Epithelial cell of esophagus (primary cell): ENCODE results near the gene EVI2B.
"Not testable (repeated sequence)": the region's sequence is repeated elsewhere in the genome, so short reads cannot be mapped to it uniquely, and the experiment has no call there.

Source experiments
- DNase-seq: peaks from one replicate; pipeline ENCODE4 v3.0.0; 2010; ENCODE audit warnings: low read depth
- H3K4me3 ChIP-seq: 2 replicates; pipeline ENCODE4 v1.5.1; 2011; ENCODE audit warnings: mild to moderate bottlenecking, low read length, control low read depth
- TF ChIP-seq, protein P1 (sequence below): IDR thresholded peaks from 2 replicates; pipeline ENCODE4 v1.5.1; 2011; ENCODE audit warnings: low read depth, mild to moderate bottlenecking, low read length, control low read depth, inconsistent platforms; ENCODE audit not compliant: insufficient read depth; ENCODE audit errors: missing control alignments

Gene EVI2B

DNA sequence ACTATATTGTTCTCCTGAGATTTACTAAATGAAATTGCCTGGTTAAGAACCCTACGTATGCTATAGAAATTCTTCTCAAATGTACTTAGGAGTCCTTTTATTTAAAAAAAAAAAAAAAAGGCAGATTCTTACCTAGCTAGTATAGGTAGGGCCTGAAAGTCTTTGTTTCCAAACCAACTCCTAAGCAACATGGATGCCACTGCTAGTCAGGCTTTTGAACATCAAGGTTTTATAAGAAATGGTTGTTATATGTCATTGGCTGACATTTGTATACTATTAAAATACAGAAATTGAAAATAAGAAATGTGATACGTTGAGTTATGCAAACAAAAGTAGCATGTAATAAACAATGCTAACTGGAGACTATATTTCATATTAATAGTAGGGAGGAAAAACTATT, 6.4 kb upstream of the EVI2B start:
- H3K4me3 ChIP-seq, result no peak overlapping the region
- TF ChIP-seq, protein P1, sequence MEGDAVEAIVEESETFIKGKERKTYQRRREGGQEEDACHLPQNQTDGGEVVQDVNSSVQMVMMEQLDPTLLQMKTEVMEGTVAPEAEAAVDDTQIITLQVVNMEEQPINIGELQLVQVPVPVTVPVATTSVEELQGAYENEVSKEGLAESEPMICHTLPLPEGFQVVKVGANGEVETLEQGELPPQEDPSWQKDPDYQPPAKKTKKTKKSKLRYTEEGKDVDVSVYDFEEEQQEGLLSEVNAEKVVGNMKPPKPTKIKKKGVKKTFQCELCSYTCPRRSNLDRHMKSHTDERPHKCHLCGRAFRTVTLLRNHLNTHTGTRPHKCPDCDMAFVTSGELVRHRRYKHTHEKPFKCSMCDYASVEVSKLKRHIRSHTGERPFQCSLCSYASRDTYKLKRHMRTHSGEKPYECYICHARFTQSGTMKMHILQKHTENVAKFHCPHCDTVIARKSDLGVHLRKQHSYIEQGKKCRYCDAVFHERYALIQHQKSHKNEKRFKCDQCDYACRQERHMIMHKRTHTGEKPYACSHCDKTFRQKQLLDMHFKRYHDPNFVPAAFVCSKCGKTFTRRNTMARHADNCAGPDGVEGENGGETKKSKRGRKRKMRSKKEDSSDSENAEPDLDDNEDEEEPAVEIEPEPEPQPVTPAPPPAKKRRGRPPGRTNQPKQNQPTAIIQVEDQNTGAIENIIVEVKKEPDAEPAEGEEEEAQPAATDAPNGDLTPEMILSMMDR, result no peak
- DNase-seq, result no peak

DNA sequence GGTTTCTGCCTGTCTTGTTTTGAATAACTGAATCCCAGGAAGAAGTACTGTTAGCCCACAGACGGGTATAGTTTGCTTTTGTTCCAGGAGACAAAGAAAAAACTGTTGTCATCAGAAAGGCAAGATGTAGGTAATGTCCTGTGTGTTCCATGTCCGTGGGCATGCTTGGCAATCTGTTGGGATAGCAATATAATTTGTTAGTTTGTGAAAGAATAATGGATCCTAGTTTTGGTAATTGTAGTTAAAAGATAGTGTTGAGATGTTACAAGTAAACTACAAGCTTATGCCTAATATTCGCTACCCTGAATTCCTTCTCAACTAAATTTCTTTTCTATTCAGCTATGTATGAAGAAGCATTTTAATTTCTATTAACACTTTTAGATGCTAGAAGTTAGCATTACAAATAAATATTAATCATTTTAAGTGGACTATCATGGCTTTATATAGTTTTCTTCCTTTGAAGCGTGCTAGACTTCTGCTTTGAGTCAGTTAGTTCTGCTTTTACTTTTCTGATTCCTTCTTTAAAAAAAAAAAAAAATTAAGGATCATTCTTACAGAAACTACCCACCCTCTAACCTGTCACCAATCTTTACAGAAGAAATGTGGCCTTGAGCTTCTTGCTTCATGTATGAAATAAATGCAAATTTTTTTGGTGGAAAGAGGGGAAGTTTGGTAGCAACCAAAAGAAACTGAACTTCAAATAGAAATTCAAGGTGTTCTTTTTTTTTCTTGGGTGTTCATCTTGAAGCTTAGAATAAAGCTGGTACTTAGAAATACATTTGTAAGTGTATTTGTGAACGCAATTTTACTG, 5.2 kb upstream of the EVI2B start:
- TF ChIP-seq, protein P1, result no peak
- no peak overlapping the region for H3K4me3 ChIP-seq
- DNase-seq, result no peak

DNA sequence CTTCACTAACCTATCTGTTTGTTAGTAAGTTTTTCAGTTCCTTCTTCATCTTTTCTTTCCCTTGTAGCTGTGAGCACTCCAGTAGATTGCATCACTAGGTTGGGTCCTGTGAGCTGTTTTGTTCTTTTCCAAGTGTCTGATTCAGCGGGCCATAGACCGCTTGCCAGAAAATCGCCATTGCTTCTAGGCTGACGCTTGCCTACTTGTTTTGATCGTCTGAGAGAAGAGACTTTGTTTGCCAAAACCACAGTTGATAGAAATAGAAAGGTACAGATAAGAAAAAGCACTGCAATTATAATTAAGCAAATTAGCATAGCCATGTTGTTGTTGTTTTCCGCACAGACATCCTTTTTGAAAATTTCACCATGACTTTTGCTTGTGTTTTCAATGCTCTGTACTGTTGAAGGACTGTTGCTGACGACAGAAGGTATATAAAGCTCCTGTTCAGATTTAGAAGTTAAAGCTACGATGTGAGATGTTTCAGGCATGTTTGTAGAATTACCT, 4.5 kb upstream of the EVI2B start:
- no peak overlapping the region for H3K4me3 ChIP-seq
- TF ChIP-seq, protein P1, result no peak
- DNase-seq, result peak; percentile 88

DNA sequence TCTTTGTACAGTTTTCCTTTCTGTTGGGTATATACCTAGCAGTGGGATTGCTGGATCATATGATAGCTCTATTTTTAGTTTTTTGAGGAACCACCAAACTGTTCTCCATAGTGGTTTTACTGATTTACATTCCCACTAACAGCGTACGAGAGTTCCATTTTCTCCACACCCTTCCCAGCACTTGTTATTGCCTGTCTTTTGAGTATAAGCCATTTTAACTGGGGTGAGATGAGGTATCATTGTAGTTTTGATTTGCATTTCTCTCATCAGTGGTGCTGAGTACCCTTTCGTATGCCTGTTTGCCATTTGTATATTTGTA, 887 bp upstream of the EVI2B start:
- TF ChIP-seq, protein P1, result no peak
- DNase-seq, result no peak
- H3K4me3 ChIP-seq, result no peak overlapping the region

GRCh38 chr17:31312223-31312622, 1.6 kb downstream of the EVI2B start:
- not testable (repeated sequence) for H3K4me3 ChIP-seq, DNase-seq

DNA sequence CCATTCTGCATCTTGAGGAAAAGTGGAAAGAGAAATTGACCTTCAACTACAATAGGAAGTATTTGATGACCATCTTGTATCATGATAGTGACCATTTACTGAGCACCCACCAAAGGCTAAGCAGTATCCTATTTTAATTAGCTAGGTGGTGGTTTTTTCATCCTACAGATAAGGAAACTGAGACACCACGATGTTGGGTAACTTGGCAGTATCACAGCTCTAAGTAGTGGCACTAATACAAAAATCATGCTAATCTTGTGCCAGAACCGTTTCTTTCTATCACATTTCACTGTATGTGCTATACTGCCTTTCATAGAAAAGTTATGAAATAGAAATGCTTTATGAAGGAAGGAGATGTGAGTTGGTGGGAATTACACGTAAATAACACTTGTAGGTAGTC, 2.3 kb downstream of the EVI2B start:
- H3K4me3 ChIP-seq, result no peak overlapping the region
- TF ChIP-seq, protein P1, result no peak

GRCh38 chr17:31310886-31311285, 3.0 kb downstream of the EVI2B start:
- TF ChIP-seq, protein P1, result no peak
- no peak overlapping the region for H3K4me3 ChIP-seq
- no peak for DNase-seq

More for the DNA sequence above, 2.3 kb downstream of the EVI2B start:
- DNase-seq, result no peak
